Tibial nerve (tissue), 3 donors: ENCODE data around the gene ATF7.

Experiments
- CTCF ChIP-seq, 5 experiments: fragments of 200-600 bp in 3 of 5; fragments of 450-650 bp in 2 of 5; sonication (generic) in 3 of 5; IDR thresholded peaks; one replicate each; pipeline ENCODE4 v1.5.1; 2016 to 2019; ENCODE audit warnings: antibody characterized with exemption in 5 of 5, mild to moderate bottlenecking in 3 of 5, moderate library complexity in 2 of 5
- POLR2A ChIP-seq, 2 donors: fragments of 450-650 bp; IDR thresholded peaks; one replicate each; pipeline ENCODE4 v1.6.1; 2017; ENCODE audit warnings: antibody characterized with exemption in 2 of 2, mild to moderate bottlenecking in 2 of 2, moderate library complexity in 2 of 2

DNA sequence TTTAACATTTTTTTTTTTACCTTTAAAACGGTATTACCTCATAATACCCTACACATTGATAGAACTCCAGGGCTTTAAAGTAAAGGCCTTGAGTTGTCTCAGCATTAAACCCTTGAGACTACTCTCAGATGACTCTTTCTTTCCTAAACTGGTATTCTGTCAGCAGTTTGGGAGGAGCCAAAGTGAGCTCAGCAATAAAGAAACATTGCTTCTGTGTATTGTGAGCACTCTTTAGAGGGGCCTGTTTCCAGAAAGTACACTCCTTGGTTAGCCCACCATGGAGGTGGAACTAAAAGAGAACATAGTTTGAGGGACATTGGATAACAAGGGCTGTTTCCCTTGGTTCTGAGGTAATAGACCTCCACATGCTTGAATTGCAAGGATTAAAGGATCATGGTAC, 147.3 kb downstream of the ATF7 start:
- TF ChIP-seq CTCF (IDR thresholded peaks at IDR 0.05) (no peak), POLR2A (IDR thresholded peaks at IDR 0.05) (no peak)
